ENCODE data around the gene PKNOX2. TPM values are rescaled to one million over a fixed set of nuclear protein-coding genes. Genes with fewer than 3 reads are reported as not detected.
A peak's percentile ranks its signal among the peaks of the same experiment; 100 is the strongest.

The PKNOX2 gene
- total and polyA plus RNA-seq, 9 donors, result 10.6 to 42.3 (median 30.0) TPM

GRCh38 chr11:125347261-125347585 lies 182.7 kb downstream of the PKNOX2 start:
- WGBS, 3 donors, result 69 to 83% (median 78%) methylated on average over 2 of the region's 2 CpGs
- intact Hi-C loops (cut with DNase I), result loop anchor here (2.0 to 10.0 kb wide), 5 partner anchors 58 to 255 kb away; partner anchors contain the start of gene PKNOX2 (in 3 of the 4)
- H3K27ac ChIP-seq, result no peak overlapping the region

GRCh38 chr11:125348141-125348651 lies 183.6 kb downstream of the PKNOX2 start:
- TF ChIP-seq CTCF (IDR thresholded peaks at IDR 0.05) (no peak), POLR2A (IDR thresholded peaks at IDR 0.05) (no peak), EP300 (IDR thresholded peaks at IDR 0.05) (no peak)
- intact Hi-C loops (cut with DNase I), result loop anchor here (5.0 to 10.0 kb wide), 4 partner anchors 57 to 256 kb away; no protein-coding TSS in a partner anchor

More at GRCh38 chr11:125347261-125347585, 182.7 kb downstream of the PKNOX2 start:
- no peaks in the 10 kb centered on the region for H3K27me3 ChIP-seq
- peaks cover 12% of the 10 kb centered on the region for H3K4me1 ChIP-seq (ENCODE audit: insufficient read depth)
- no peaks in the 10 kb centered on the region for H3K36me3 ChIP-seq
- TF ChIP-seq CTCF (IDR thresholded peaks at IDR 0.05) (no peak), EP300 (IDR thresholded peaks at IDR 0.05) (no peak), POLR2A (IDR thresholded peaks at IDR 0.05) (no peak)
- no peak for DNase-seq
- no peak overlapping the region for H3K4me3 ChIP-seq
- H3K9me3 ChIP-seq, result no peaks in the 10 kb centered on the region

GRCh38 chr11:125348674-125349309 lies 184.2 kb downstream of the PKNOX2 start:
- Histone ChIP-seq H3K36me3 (no peaks in the 10 kb centered on the region), H3K9me3 (no peaks in the 10 kb centered on the region), H3K27ac (peak overlapping the region in 1 of 2 donors; percentile 6), H3K27me3 (no peaks in the 10 kb centered on the region), H3K4me3 (no peak overlapping the region), H3K4me1 (ENCODE audit: insufficient read depth) (peaks cover 4% of the 10 kb centered on the region)
- intact Hi-C loops (cut with DNase I), result loop anchor here (5.0 to 10.0 kb wide), 4 partner anchors 56 to 256 kb away; no protein-coding TSS in a partner anchor
- 22 to 26% (median 23%) methylated on average over 9 of the region's 9 CpGs for WGBS, 3 donors
- peak; percentile 59 to 83 (median 79) for DNase-seq
- TF ChIP-seq CTCF (IDR thresholded peaks at IDR 0.05), result peak; percentile 71 to 93 (median 72)
- TF ChIP-seq POLR2A (IDR thresholded peaks at IDR 0.05), result no peak

More at GRCh38 chr11:125348141-125348651, 183.6 kb downstream of the PKNOX2 start:
- Histone ChIP-seq H3K4me3 (no peak overlapping the region), H3K9me3 (no peaks in the 10 kb centered on the region), H3K27ac (peak overlapping the region in 1 of 2 donors; percentile 6), H3K4me1 (ENCODE audit: insufficient read depth) (peaks cover 7% of the 10 kb centered on the region), H3K27me3 (no peaks in the 10 kb centered on the region), H3K36me3 (no peaks in the 10 kb centered on the region)
- peak in 1 of 5 donors; percentile 47 for DNase-seq
- WGBS, 3 donors, result 64 to 74% (median 67%) methylated on average over 13 of the region's 13 CpGs

GRCh38 chr11:125350206-125351032 lies 185.9 kb downstream of the PKNOX2 start:
- TF ChIP-seq POLR2A (IDR thresholded peaks at IDR 0.05) (no peak), CTCF (IDR thresholded peaks at IDR 0.05) (no peak), EP300 (IDR thresholded peaks at IDR 0.05) (no peak)
- H3K27ac ChIP-seq, result no peak overlapping the region
- no peaks in the 10 kb centered on the region for H3K36me3 ChIP-seq
- H3K4me3 ChIP-seq, result no peak overlapping the region
- no peaks in the 10 kb centered on the region for H3K9me3 ChIP-seq
- intact Hi-C loops (cut with DNase I), result no loop called here
- WGBS, 3 donors, result 90 to 92% (median 90%) methylated on average over 21 of the region's 21 CpGs
- H3K4me1 ChIP-seq (ENCODE audit: insufficient read depth), result peaks cover under 1% of the 10 kb centered on the region
- no peaks in the 10 kb centered on the region for H3K27me3 ChIP-seq
- no peak for DNase-seq

All from ovary (tissue), 9 donors.